DOHH2 (cell line): ENCODE data around the gene ACACB.

ENCODE experiments used
- EZH2phosphoT487 ChIP-seq: fragments of 200-600 bp; sonication (generic); IDR thresholded peaks from 2 replicates; pipeline ENCODE4 v1.6.1; 2017; ENCODE audit warnings: borderline replicate concordance, mild to moderate bottlenecking, antibody characterized with exemption, low read length, moderate library complexity, mixed read lengths
- TF ChIP-seq, protein P1 (sequence below): fragments of 200-600 bp; sonication (generic); IDR thresholded peaks from one replicate; pipeline ENCODE4 v1.5.1; 2014; ENCODE audit warnings: antibody characterized with exemption, mild to moderate bottlenecking, low read depth, low read length; ENCODE audit not compliant: poor library complexity, severe bottlenecking

- TF ChIP-seq, protein P1, sequence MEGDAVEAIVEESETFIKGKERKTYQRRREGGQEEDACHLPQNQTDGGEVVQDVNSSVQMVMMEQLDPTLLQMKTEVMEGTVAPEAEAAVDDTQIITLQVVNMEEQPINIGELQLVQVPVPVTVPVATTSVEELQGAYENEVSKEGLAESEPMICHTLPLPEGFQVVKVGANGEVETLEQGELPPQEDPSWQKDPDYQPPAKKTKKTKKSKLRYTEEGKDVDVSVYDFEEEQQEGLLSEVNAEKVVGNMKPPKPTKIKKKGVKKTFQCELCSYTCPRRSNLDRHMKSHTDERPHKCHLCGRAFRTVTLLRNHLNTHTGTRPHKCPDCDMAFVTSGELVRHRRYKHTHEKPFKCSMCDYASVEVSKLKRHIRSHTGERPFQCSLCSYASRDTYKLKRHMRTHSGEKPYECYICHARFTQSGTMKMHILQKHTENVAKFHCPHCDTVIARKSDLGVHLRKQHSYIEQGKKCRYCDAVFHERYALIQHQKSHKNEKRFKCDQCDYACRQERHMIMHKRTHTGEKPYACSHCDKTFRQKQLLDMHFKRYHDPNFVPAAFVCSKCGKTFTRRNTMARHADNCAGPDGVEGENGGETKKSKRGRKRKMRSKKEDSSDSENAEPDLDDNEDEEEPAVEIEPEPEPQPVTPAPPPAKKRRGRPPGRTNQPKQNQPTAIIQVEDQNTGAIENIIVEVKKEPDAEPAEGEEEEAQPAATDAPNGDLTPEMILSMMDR = no peak
- no peak for TF ChIP-seq EZH2phosphoT487
Observed at GRCh38 chr12:109089683-109090082, 26.7 kb upstream of the ACACB start.
